GM19463 (cell line): ENCODE results near the gene STK4.

Experiments
- ATAC-seq: cut with Tn5 transposase; IDR thresholded peaks from one replicate; pipeline ENCODE4 v1.9.1; 2021; ENCODE audit warnings: mild to moderate bottlenecking, moderate library complexity; ENCODE audit not compliant: unreplicated experiment

Gene STK4

GRCh38 chr20:45080867-45081624 is 114.7 kb downstream of the STK4 start:
- no peak for ATAC-seq

DNA sequence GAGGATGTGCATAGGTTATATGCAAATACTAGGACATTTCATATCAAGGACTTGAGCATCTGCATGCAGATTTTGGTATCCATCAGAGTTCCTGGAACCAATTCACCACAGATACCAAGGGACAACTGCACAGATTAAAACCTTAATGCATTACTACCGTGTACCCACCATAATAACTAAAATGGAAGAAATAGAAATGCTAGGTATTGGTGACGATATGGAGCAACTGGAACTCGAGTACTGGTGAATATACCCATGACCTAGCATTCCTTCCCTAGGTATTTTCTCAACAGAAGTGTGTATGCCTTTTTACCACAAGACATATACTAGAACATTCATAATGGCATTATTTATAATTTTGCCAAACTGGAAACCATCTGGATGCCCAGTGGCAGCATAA is 116.2 kb downstream of the STK4 start:
- ATAC-seq, result no peak

- no peak for ATAC-seq
These were observed 116.8 kb downstream of the STK4 start for GRCh38 chr20:45083127-45083526.

- ATAC-seq, result no peak
These were observed 119.0 kb downstream of the STK4 start for GRCh38 chr20:45085289-45085688.

DNA sequence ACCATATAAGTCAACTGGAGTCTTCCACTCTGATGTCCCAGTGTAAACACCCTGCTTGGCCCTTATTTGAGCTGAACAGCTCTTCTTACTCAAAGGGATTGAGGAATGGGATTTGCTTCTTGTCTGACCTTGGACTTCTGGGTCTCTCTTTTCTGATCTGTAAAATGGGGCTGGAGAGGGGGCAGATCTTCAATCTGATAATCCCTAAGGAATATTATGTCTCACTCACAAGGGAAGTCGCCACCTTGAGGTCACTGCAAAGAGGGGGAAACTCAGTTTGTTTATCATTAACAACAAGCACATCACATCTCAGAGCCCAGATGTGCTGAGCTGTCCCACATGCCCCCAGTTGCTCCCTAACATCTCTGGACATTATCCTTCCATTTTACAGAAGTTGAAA is 119.6 kb downstream of the STK4 start:
- no peak for ATAC-seq

DNA sequence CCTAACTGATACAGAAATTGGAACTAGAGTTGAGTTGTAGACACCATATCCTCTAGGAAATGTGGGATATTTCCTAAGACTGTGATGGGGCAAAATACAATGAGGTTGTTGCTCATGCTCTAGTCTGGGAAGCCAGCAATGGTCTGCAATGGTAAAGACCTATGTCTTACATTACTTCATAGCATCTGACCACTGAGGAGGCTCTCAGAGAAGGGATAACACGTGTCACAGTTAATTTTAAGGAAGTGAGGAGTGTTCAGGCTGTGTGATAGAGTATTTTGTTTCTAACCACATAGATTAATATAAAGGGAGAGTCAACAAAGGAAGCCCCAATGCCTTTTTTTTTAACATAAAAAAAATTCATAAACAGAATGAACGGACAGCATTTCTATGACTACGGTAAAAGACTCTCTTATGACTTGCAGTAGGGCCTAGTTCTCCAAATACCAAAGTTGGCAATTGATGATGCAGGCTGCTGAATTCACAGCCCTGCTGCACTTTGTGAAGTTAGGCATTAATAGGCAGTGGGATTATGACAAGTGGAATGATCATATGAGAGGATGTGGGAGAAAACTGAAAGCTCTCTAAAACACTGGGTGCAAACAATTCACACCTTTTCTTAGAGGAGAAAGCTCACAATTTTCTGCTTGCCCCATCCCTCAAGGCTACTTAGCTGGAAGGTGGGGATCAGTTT is 120.9 kb downstream of the STK4 start:
- no peak for ATAC-seq

DNA sequence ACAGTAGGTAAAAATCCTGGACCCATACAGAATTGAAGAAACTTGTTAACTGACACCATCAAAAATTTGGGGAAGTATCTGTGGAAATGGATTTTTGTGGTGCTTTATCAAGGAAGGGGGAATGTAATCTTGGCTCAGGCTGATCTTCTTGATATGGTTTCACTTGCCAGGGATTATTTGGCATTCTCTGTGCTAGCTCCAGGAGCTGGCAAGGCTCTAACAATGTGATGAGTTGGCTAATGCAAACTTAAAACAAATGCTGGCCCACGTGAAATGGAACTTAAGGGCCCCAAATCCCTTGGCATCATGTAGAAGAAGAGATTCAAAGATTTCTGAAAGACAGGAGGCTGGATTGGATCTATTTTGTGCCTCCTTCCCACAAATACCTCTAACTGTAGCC is 121.5 kb downstream of the STK4 start:
- no peak for ATAC-seq

GRCh38 chr20:45088247-45088646 is 121.9 kb downstream of the STK4 start:
- ATAC-seq, result no peak

GRCh38 chr20:45090481-45090880 is 124.2 kb downstream of the STK4 start:
- no peak for ATAC-seq

DNA sequence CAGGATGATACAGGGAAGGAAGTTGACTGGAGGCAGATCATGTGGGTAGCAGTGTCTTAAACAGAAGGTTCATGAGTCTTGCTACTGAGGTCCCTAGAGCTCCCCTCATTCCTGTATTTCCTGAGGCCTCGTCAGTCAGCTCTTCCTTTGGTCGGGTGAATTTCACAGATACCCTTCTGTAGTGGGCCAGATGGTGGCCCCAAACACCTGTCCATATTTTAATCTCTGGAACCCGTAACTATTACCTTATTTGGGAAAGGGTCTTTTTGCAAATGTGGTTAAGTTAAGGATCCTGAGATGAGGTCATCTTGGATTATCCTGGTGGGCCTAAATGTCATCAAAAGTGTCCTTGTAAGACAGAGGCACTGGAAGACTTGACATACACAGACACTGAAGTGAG is 125.1 kb downstream of the STK4 start:
- no peak for ATAC-seq

DNA sequence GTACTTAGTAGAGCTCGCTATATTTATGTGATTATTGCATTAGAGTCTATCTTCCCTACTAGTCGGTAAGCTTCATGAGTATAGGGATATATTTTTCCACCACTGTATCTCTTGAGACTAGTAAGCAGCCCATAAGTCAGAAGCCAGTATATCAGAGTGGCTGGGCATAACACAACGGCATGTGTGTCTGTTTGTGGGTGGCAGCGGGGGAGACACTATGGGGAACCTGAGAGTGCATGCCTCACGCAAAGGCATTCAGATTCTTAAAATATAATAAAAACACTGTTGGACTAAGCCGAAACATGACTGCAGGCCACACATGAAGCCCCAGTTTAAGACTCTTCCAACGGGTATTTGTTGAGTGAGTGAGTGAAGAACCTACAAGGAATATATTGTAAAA is 126.6 kb downstream of the STK4 start:
- ATAC-seq, result no peak

- ATAC-seq, result no peak
These were observed 127.9 kb downstream of the STK4 start for GRCh38 chr20:45094201-45094600.

- no peak for ATAC-seq
These were observed 128.7 kb downstream of the STK4 start for GRCh38 chr20:45094864-45095574.

- ATAC-seq, result no peak
These were observed 129.5 kb downstream of the STK4 start for GRCh38 chr20:45095805-45096238.

- ATAC-seq, result no peak
These were observed 130.5 kb downstream of the STK4 start for GRCh38 chr20:45096781-45097180.

- ATAC-seq, result no peak
These were observed 131.3 kb downstream of the STK4 start for GRCh38 chr20:45097485-45098102.

DNA sequence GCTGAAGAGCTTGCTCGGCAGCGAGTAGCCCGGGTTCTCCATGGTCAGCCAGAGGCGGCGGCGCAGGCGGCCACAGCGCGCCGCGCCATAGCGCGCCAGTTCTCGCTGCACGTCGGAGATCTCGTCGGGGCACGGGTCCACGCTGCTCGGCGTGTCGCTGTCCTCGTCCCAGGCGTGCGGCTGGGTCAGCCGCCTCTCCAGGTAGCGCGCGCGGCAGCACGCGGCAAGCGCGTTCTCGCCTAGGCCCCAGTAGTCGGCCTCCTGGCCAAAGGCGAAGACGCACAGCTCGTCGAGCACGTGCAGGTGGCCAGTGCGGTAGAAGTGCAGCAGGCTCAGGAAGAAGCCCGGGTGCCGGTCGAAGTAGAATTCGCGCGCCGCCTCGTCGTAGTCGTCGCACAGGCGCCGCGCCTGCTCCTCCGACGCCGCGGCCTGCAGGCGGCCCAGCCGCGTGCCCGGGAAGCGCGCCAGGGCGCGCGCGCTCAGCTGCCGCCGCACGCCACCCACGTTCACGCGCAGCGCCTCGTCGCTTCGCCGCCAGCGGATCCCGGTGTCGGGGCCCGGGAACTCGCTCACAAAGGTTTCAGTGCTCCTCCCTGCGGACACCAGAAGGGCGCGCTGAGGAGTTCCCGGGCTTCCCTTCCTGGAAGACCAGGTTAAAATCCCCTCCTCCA is 131.9 kb downstream of the STK4 start:
- no peak for ATAC-seq

GRCh38 chr20:45100563-45101245 is 134.4 kb downstream of the STK4 start, which contains the start of gene KCNS1:
Gene KCNS1 (minus strand): TSS chr20:45101127. CDS start chr20:45099236, 1,891 bp downstream.
- no peak for ATAC-seq

GRCh38 chr20:45101333-45101850 is 135.1 kb downstream of the STK4 start:
- no peak for ATAC-seq

DNA sequence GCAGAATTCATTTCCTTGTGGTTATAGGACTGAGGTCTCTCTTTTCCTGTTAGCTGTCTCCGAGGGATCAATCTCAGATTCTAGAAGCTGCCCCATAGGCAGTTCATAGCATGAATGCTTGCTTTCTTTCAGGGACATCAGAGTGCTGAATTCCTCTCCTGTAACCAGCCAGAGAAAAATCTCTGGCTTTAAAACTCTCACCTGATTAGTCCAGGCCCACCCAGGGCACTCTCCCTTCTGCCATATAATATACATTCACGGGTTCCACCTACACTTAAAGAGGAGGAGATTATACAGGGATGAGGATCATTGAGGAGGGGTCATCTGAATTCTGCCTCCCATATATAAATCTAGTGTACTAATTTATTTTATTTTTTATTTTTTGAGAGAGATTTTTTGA is 136.8 kb downstream of the STK4 start:
- no peak for ATAC-seq
